IMR-90 (cell line): ENCODE results near the gene LYZL1. TPM values are rescaled to one million over a fixed set of nuclear protein-coding genes. Genes with fewer than 3 reads are reported as not detected.
A peak's percentile ranks its signal among the peaks of the same experiment; 100 is the strongest.

Experiments used
- ATAC-seq: fragments of 200-7000 bp; cut with Tn5 transposase; 2 replicates; pipeline ENCODE4 v1.9.1; 2020; ENCODE audit warnings: low read depth, mild to moderate bottlenecking, moderate library complexity
- BruUV-seq: library from RNA; stranded (reverse); fragments of 400-500 nt; replicated peaks from 2 replicates; lab custom pipeline; 2021; lab: Mats Ljungman, UMichigan
- CTCF ChIA-PET: fragments of 300-600 bp; formaldehyde crosslinking; extraction: SDS; loops from one replicate; lab custom pipeline; 2021; ENCODE audit warnings: antibody characterized with exemption; lab: Yijun Ruan, JAX
- POLR2A ChIA-PET: fragments of 300-600 bp; sonication (Branson Sonifier 250); formaldehyde crosslinking; loops from one replicate; lab custom pipeline; 2022; ENCODE audit warnings: antibody characterized with exemption; ENCODE audit not compliant: unreplicated experiment; lab: Charles Lee
- DNase-seq: peaks from one replicate; pipeline ENCODE4 v3.0.0; 2013
- H2AFZ ChIP-seq: replicated peaks from 2 replicates; pipeline ENCODE3; 2013; ENCODE audit warnings: low read length, mild to moderate bottlenecking; ENCODE audit not compliant: poor library complexity
- H2AK5ac ChIP-seq: 2 replicates; pipeline ENCODE4 v1.6.1; 2013; ENCODE audit warnings: low read depth, low read length, inconsistent platforms
- H2AK9ac ChIP-seq: replicated peaks from 2 replicates; pipeline ENCODE3; 2013; ENCODE audit warnings: mild to moderate bottlenecking, low read depth, low read length, moderate library complexity; ENCODE audit not compliant: poor library complexity
- H2BK120ac ChIP-seq: 2 replicates; pipeline ENCODE4 v1.6.1; 2013; ENCODE audit warnings: low read depth, low read length, inconsistent platforms
- H2BK15ac ChIP-seq: 3 replicates; pipeline ENCODE4 v1.6.1; 2013; ENCODE audit warnings: low read depth, low read length, inconsistent platforms
- H2BK20ac ChIP-seq: 2 replicates; pipeline ENCODE4 v1.6.1; 2013; ENCODE audit warnings: low read depth, mild to moderate bottlenecking, inconsistent platforms, low read length, moderate library complexity
- H2BK5ac ChIP-seq: 2 replicates; pipeline ENCODE4 v1.6.1; 2013; ENCODE audit warnings: mild to moderate bottlenecking, low read depth, low read length, inconsistent platforms; ENCODE audit not compliant: poor library complexity, severe bottlenecking
- H3K14ac ChIP-seq: replicated peaks from 2 replicates; pipeline ENCODE4 v1.6.1; 2013; ENCODE audit warnings: low read depth, low read length, inconsistent platforms
- H3K18ac ChIP-seq: 2 replicates; pipeline ENCODE4 v1.6.1; 2013; ENCODE audit warnings: low read depth, low read length, control low read depth
- H3K23ac ChIP-seq: 2 replicates; pipeline ENCODE4 v1.6.1; 2013; ENCODE audit warnings: low read depth, low read length, inconsistent platforms
- H3K27ac ChIP-seq: 2 replicates; pipeline ENCODE4 v1.5.1; 2013; ENCODE audit warnings: mild to moderate bottlenecking, control low read depth, low read length; ENCODE audit not compliant: insufficient read depth
- H3K27me3 ChIP-seq: 2 replicates; pipeline ENCODE4 v1.6.1; 2013; ENCODE audit warnings: low read length; ENCODE audit not compliant: control insufficient read depth, insufficient read depth
- H3K36me3 ChIP-seq: 2 replicates; pipeline ENCODE4 v1.6.1; 2013; ENCODE audit warnings: low read length, mixed read lengths; ENCODE audit not compliant: control insufficient read depth, insufficient read depth
- H3K4ac ChIP-seq: 2 replicates; pipeline ENCODE4 v1.6.1; 2013; ENCODE audit warnings: low read depth, low read length, inconsistent platforms
- H3K4me1 ChIP-seq: 2 replicates; pipeline ENCODE4 v1.6.1; 2013; ENCODE audit warnings: low read length, mixed read lengths; ENCODE audit not compliant: control insufficient read depth, insufficient read depth
- H3K4me2 ChIP-seq: 2 replicates; pipeline ENCODE4 v1.6.1; 2013; ENCODE audit warnings: low read depth, mild to moderate bottlenecking, control low read depth, low read length, moderate library complexity
- H3K4me3 ChIP-seq: 2 replicates; pipeline ENCODE4 v1.5.1; 2013; ENCODE audit warnings: low read depth, mild to moderate bottlenecking, control low read depth, low read length, moderate library complexity; ENCODE audit not compliant: insufficient read depth
- H3K56ac ChIP-seq: 2 replicates; pipeline ENCODE4 v1.6.1; 2013; ENCODE audit warnings: low read length, inconsistent platforms; ENCODE audit not compliant: insufficient read depth; ENCODE audit errors: extremely low read depth
- H3K79me1 ChIP-seq, 2 experiments: 2 replicates each; pipeline ENCODE4 v1.6.1; 2013; ENCODE audit warnings: low read length in 2 of 2, inconsistent platforms in 1 of 2, low read depth in 1 of 2
- H3K9ac ChIP-seq: 2 replicates; pipeline ENCODE4 v1.6.1; 2013; ENCODE audit warnings: low read depth, low read length, control low read depth
- H3K9me1 ChIP-seq: 2 replicates; pipeline ENCODE4 v1.6.1; 2013; ENCODE audit warnings: low read length, inconsistent platforms; ENCODE audit not compliant: insufficient read depth
- H3K9me3 ChIP-seq: 2 replicates; pipeline ENCODE4 v1.6.1; 2013; ENCODE audit warnings: low read length; ENCODE audit not compliant: control insufficient read depth, insufficient read depth
- H4K20me1 ChIP-seq: 2 replicates; pipeline ENCODE4 v1.6.1; 2013; ENCODE audit warnings: low read length, inconsistent platforms; ENCODE audit not compliant: insufficient read depth
- H4K5ac ChIP-seq: 2 replicates; pipeline ENCODE4 v1.6.1; 2013; ENCODE audit warnings: mild to moderate bottlenecking, low read depth, low read length, control low read depth
- H4K8ac ChIP-seq, 2 experiments: 2 replicates each; pipeline ENCODE4 v1.6.1; 2013; ENCODE audit warnings: low read depth in 2 of 2, low read length in 2 of 2, control low read depth in 1 of 2, inconsistent platforms in 1 of 2
- H4K91ac ChIP-seq: 2 replicates; pipeline ENCODE4 v1.6.1; 2013; ENCODE audit warnings: low read depth, low read length, inconsistent platforms; ENCODE audit not compliant: insufficient read depth
- BHLHE40 ChIP-seq: fragments of 150-350 bp; IDR thresholded peaks from 2 replicates; pipeline ENCODE4 v1.6.1; 2016; ENCODE audit warnings: mild to moderate bottlenecking, low read depth, low read length
- CTCF ChIP-seq: conservative IDR thresholded peaks from 2 replicates; pipeline ENCODE4 v1.5.1; 2012; ENCODE audit warnings: mild to moderate bottlenecking, low read depth, low read length, improper control_type of control experiment
- ELK1 ChIP-seq: fragments of 150-350 bp; IDR thresholded peaks from 2 replicates; pipeline ENCODE4 v1.6.1; 2016; ENCODE audit warnings: low read depth, mild to moderate bottlenecking, low read length, moderate library complexity, borderline replicate concordance
- FOS ChIP-seq: fragments of 150-350 bp; IDR thresholded peaks from 2 replicates; pipeline ENCODE4 v1.6.1; 2016; ENCODE audit warnings: low read depth, low read length
- MAFK ChIP-seq: IDR thresholded peaks from 2 replicates; pipeline ENCODE4 v1.6.1; 2012; ENCODE audit warnings: low read depth, low read length, improper control_type of control experiment
- MAZ ChIP-seq: IDR thresholded peaks from 2 replicates; pipeline ENCODE4 v1.6.1; 2012; ENCODE audit warnings: low read depth, mild to moderate bottlenecking, low read length, improper control_type of control experiment, moderate library complexity, borderline replicate concordance
- MXI1 ChIP-seq: IDR thresholded peaks from 2 replicates; pipeline ENCODE4 v1.6.1; 2012; ENCODE audit warnings: low read depth, mild to moderate bottlenecking, low read length, moderate library complexity, borderline replicate concordance
- POLR2A ChIP-seq: IDR thresholded peaks from 2 replicates; pipeline ENCODE4 v1.6.1; 2012; ENCODE audit warnings: mild to moderate bottlenecking, low read depth, low read length
- RAD21 ChIP-seq: IDR thresholded peaks from 2 replicates; pipeline ENCODE4 v1.6.1; 2012; ENCODE audit warnings: low read length, improper control_type of control experiment
- RCOR1 ChIP-seq: IDR thresholded peaks from 2 replicates; pipeline ENCODE4 v1.6.1; 2012; ENCODE audit warnings: mild to moderate bottlenecking, low read length, improper control_type of control experiment; ENCODE audit not compliant: insufficient replicate concordance
- WGBS, 2 experiments: methylation state at CpG; one replicate each; pipeline versions ENCODE4 v1.1.5 to v1.1.7; 2013; ENCODE audit warnings: missing lambda C conversion rate in 2 of 2; ENCODE audit not compliant: insufficient read length in 1 of 2; ENCODE audit errors: extremely low coverage in 2 of 2; 5-methylcytosine and 5-hydroxymethylcytosine counted together
- dilution Hi-C: fragments of 300-500 bp; cut with HindIII; formaldehyde crosslinking; loops from one replicate; pipeline ENCODE4 v1.14.3; 2018; ENCODE audit warnings: low sequenced_read_pairs; ENCODE audit not compliant: unreplicated experiment
- in situ Hi-C: fragments of 300-500 bp; cut with MboI; formaldehyde crosslinking; loops from 3 replicates; pipeline ENCODE4 v1.14.3; 2019; ENCODE audit warnings: low sequenced_read_pairs, inconsistent platforms, mixed read lengths
- intact Hi-C: fragments of 100-400 bp; cut with micrococcal nuclease; formaldehyde crosslinking; loops from 2 replicates; pipeline ENCODE4 v1.10.0; 2022
- polyA plus RNA-seq, 3 experiments: library from polyadenylated mRNA; depleted of rRNA; stranded (reverse); fragments of >200 nt; gene quantifications; 2 replicates each; pipeline ENCODE4 v1.2.3, GENCODE V29; 2012; ENCODE audit warnings: low replicate concordance in 1 of 3
- total RNA-seq: library from RNA; depleted of rRNA; stranded (reverse); fragments of >200 nt; gene quantifications from 2 replicates; pipeline ENCODE4 v1.2.3, GENCODE V29; 2012

The LYZL1 gene
- total and polyA plus RNA-seq, 2 of the 4 experiments (the other 2 are of a cell fraction) = not detected

GRCh38 chr10:29324220-29324841 is 35.5 kb downstream of the LYZL1 start:
- DNase-seq (peak; percentile 41), ATAC-seq (peak; percentile 42)
- no peak overlapping the region for H3K18ac ChIP-seq
- no peak overlapping the region for H3K9ac ChIP-seq
- no peak overlapping the region for H2BK15ac ChIP-seq
- H4K8ac ChIP-seq = no peak overlapping the region
- H4K91ac ChIP-seq = no peak overlapping the region
- in situ Hi-C loops = no loop called here
- no peak overlapping the region for H3K23ac ChIP-seq
- no peak overlapping the region for H3K4me2 ChIP-seq
- H3K36me3 ChIP-seq = no peaks in the 10 kb centered on the region
- TF ChIP-seq ELK1 (no peak), MAZ (no peak), BHLHE40 (no peak), RAD21 (no peak), RCOR1 (no peak), MAFK (no peak), MXI1 (no peak), FOS (no peak), POLR2A (no peak), CTCF (no peak)
- no peak overlapping the region for H3K56ac ChIP-seq
- H3K4ac ChIP-seq = no peak overlapping the region
- no peak overlapping the region for H3K27ac ChIP-seq
- no peak overlapping the region for H2AK9ac ChIP-seq
- intact Hi-C loops = no loop called here
- ChIA-PET CTCF (no interaction called here), POLR2A (no interaction called here)
- H4K5ac ChIP-seq = no peak overlapping the region
- H2AK5ac ChIP-seq = no peak overlapping the region
- no peak overlapping the region for H3K14ac ChIP-seq
- H2BK5ac ChIP-seq = no peak overlapping the region
- no peak overlapping the region for H3K4me3 ChIP-seq
- no TSS peak for BruUV-seq
- H3K9me1 ChIP-seq = no peaks in the 10 kb centered on the region
- no peak overlapping the region for H2BK120ac ChIP-seq
- WGBS, 2 experiments = no CpG with 5 or more reads among the region's 11 CpGs
- peaks cover 49% of the 10 kb centered on the region for H3K27me3 ChIP-seq
- H4K20me1 ChIP-seq = no peaks in the 10 kb centered on the region
- no peak overlapping the region for H2BK20ac ChIP-seq
- H3K79me1 ChIP-seq = no peaks in the 10 kb centered on the region
- peaks cover under 1% of the 10 kb centered on the region for H3K4me1 ChIP-seq
- no peak overlapping the region for H2AFZ ChIP-seq
- no peaks in the 10 kb centered on the region for H3K9me3 ChIP-seq
- dilution Hi-C loops = no loop called here
